ENCODE measurements around the gene GNG11.
"Not testable (repeated sequence)": the region's sequence is repeated elsewhere in the genome, so short reads cannot be mapped to it uniquely, and the experiment has no call there.

GNG11 gene

GRCh38 chr7:93910076-93910994 is 11.2 kb upstream of the GNG11 start:
- DNase-seq (ENCODE audit: low read depth) = no peak
- TF ChIP-seq CTCF (IDR thresholded peaks at IDR 0.05; ENCODE audit: control insufficient read depth, extremely low read depth, insufficient read depth) = no peak
- no peak overlapping the region for H3K4me3 ChIP-seq (ENCODE audit: low read depth, low read length)

GRCh38 chr7:93911242-93911641 is 10.3 kb upstream of the GNG11 start:
- not testable (repeated sequence) for DNase-seq (ENCODE audit: low read depth); H3K4me3 ChIP-seq (ENCODE audit: low read depth, low read length)

GRCh38 chr7:93911661-93912060 is 9.9 kb upstream of the GNG11 start:
- DNase-seq (ENCODE audit: low read depth); H3K4me3 ChIP-seq (ENCODE audit: low read depth, low read length): not testable (repeated sequence)

- TF ChIP-seq CTCF (IDR thresholded peaks at IDR 0.05; ENCODE audit: control insufficient read depth, extremely low read depth, insufficient read depth) = no peak
- DNase-seq (ENCODE audit: low read depth) = no peak
- H3K4me3 ChIP-seq (ENCODE audit: low read depth, low read length) = no peak overlapping the region
Measured at GRCh38 chr7:93913197-93913596, 8.3 kb upstream of the GNG11 start.

- TF ChIP-seq CTCF (IDR thresholded peaks at IDR 0.05; ENCODE audit: control insufficient read depth, extremely low read depth, insufficient read depth) = no peak
- DNase-seq (ENCODE audit: low read depth) = no peak
- no peak overlapping the region for H3K4me3 ChIP-seq (ENCODE audit: low read depth, low read length)
Measured at GRCh38 chr7:93914581-93915066, 6.9 kb upstream of the GNG11 start.

- not testable (repeated sequence) for DNase-seq (ENCODE audit: low read depth); H3K4me3 ChIP-seq (ENCODE audit: low read depth, low read length)
Measured at GRCh38 chr7:93915206-93915842, 6.2 kb upstream of the GNG11 start.

- H3K4me3 ChIP-seq (ENCODE audit: low read depth, low read length); DNase-seq (ENCODE audit: low read depth): not testable (repeated sequence)
Measured at GRCh38 chr7:93915888-93916287, 5.6 kb upstream of the GNG11 start.

- DNase-seq (ENCODE audit: low read depth); H3K4me3 ChIP-seq (ENCODE audit: low read depth, low read length): not testable (repeated sequence)
Measured at GRCh38 chr7:93916315-93916714, 5.2 kb upstream of the GNG11 start.

GRCh38 chr7:93920496-93921182 is 896 bp upstream of the GNG11 start:
- TF ChIP-seq CTCF (IDR thresholded peaks at IDR 0.05; ENCODE audit: control insufficient read depth, extremely low read depth, insufficient read depth) = no peak

More at GRCh38 chr7:93920496-93921182, 896 bp upstream of the GNG11 start:
- H3K4me3 ChIP-seq (ENCODE audit: low read depth, low read length) = no peak overlapping the region
- DNase-seq (ENCODE audit: low read depth) = no peak
